AG04449 (cell line): ENCODE data around the gene ZFAND2A.
A peak's percentile ranks its signal among the peaks of the same experiment; 100 is the strongest.
"Not testable (repeated sequence)": the region's sequence is repeated elsewhere in the genome, so short reads cannot be mapped to it uniquely, and the experiment has no call there.

Source experiments
- CTCF ChIA-PET: fragments of 350-600 bp; formaldehyde crosslinking; extraction: SDS; loops from one replicate; lab custom pipeline; 2021; ENCODE audit warnings: antibody characterized with exemption; lab: Yijun Ruan, JAX
- POLR2A ChIA-PET: fragments of 400-600, 350-600 bp; formaldehyde crosslinking; extraction: SDS; loops from one replicate; lab custom pipeline; 2020; ENCODE audit warnings: antibody characterized with exemption, inconsistent platforms; lab: Yijun Ruan, JAX
- DNase-seq: peaks from one replicate; pipeline ENCODE4 v3.0.0-alpha.2; 2010; ENCODE audit warnings: low read depth, low spot score
- H3K4me3 ChIP-seq: 2 replicates; pipeline ENCODE4 v1.5.1; 2011; ENCODE audit warnings: low read depth, mild to moderate bottlenecking, control low read depth, low read length
- CTCF ChIP-seq: IDR thresholded peaks from one replicate; pipeline ENCODE4 v1.5.1; 2011; ENCODE audit warnings: mild to moderate bottlenecking, moderate library complexity, low read length, control low read depth, inconsistent platforms; ENCODE audit not compliant: insufficient read depth; ENCODE audit errors: missing control alignments

The ZFAND2A gene

GRCh38 chr7:1197997-1198625 lies 38.1 kb upstream of the ZFAND2A start:
- TF ChIP-seq CTCF: no peak
- peak; percentile 78 for DNase-seq
- ChIA-PET CTCF (interaction anchor here (0.6 to 1.1 kb wide), 3 partner anchors 21 to 234 kb away, joined by 3 to 4 read pairs (median 3); no protein-coding TSS in a partner anchor), POLR2A (no interaction called here)
- no peak overlapping the region for H3K4me3 ChIP-seq

- CTCF ChIA-PET: no interaction called here
- POLR2A ChIA-PET: no interaction called here
- no peak overlapping the region for H3K4me3 ChIP-seq
- DNase-seq: no peak
- no peak for TF ChIP-seq CTCF
Observed at GRCh38 chr7:1196950-1197349, 37.0 kb upstream of the ZFAND2A start.

GRCh38 chr7:1196441-1196840 lies 36.4 kb upstream of the ZFAND2A start:
- POLR2A ChIA-PET, H3K4me3 ChIP-seq, DNase-seq, CTCF ChIA-PET: not testable (repeated sequence)

- ChIA-PET POLR2A (no interaction called here), CTCF (interaction anchor here (0.9 to 5.3 kb wide), 18 partner anchors 13 to 285 kb away, joined by 3 to 72 read pairs (median 4); no protein-coding TSS in a partner anchor)
- peak; percentile 73 for TF ChIP-seq CTCF
- DNase-seq: no peak
- no peak overlapping the region for H3K4me3 ChIP-seq
Observed at GRCh38 chr7:1193593-1194424, 33.8 kb upstream of the ZFAND2A start.

- ChIA-PET POLR2A (no interaction called here), CTCF (interaction anchor here (1.2 to 5.3 kb wide), 9 partner anchors 11 to 282 kb away, joined by 3 to 72 read pairs (median 31); partner anchors contain the start of gene MICALL2)
- TF ChIP-seq CTCF: no peak
- H3K4me3 ChIP-seq: no peak overlapping the region
- peak; percentile 23 for DNase-seq
Observed at GRCh38 chr7:1192171-1192676, 32.2 kb upstream of the ZFAND2A start.

- POLR2A ChIA-PET: no interaction called here
- no peak for DNase-seq
- TF ChIP-seq CTCF: no peak
- CTCF ChIA-PET: interaction anchor here (1.0 to 5.7 kb wide), 4 partner anchors 14 to 243 kb away, joined by 5 to 71 read pairs (median 59); no protein-coding TSS in a partner anchor
- no peak overlapping the region for H3K4me3 ChIP-seq
Observed at GRCh38 chr7:1189986-1190772, 30.2 kb upstream of the ZFAND2A start.
